Tibial artery (tissue), 4 donors: Measurements from ENCODE around the gene LILRB4.
A peak's percentile ranks its signal among the peaks of the same experiment; 100 is the strongest.
"Not testable (repeated sequence)": the region's sequence is repeated elsewhere in the genome, so short reads cannot be mapped to it uniquely, and the experiment has no call there.

ENCODE experiments used
- DNase-seq, 2 donors: peaks; one replicate each; pipeline ENCODE4 v3.0.0-alpha.2; 2019
- H3K27ac ChIP-seq, 2 donors: fragments of 200-600 bp; sonication (generic) in 1 of 2; 1 replicate in 1 of 2; 2 replicates in 1 of 2; pipeline ENCODE4 v1.5.1; 2018 to 2019; ENCODE audit warnings: mild to moderate bottlenecking in 1 of 2
- H3K27me3 ChIP-seq, 2 donors: fragments of 200-600 bp; sonication (generic) in 1 of 2; one replicate each; pipeline versions ENCODE4 v1.5.1 to v1.6.0; 2016 to 2019
- H3K36me3 ChIP-seq, 3 donors: fragments of 200-600 bp; sonication (generic) in 2 of 3; one replicate each; pipeline ENCODE4 v1.5.1; 2016 to 2019; ENCODE audit warnings: mild to moderate bottlenecking in 2 of 3
- H3K4me1 ChIP-seq, 4 donors: fragments of 200-600 bp; sonication (generic) in 2 of 4; 1 replicate in 3 of 4; 2 replicates in 1 of 4; pipeline ENCODE4 v1.5.1; 2016 to 2019
- H3K4me3 ChIP-seq, 2 donors: fragments of 200-600 bp; sonication (generic) in 1 of 2; 1 replicate in 1 of 2; 2 replicates in 1 of 2; pipeline ENCODE4 v1.5.1; 2018 to 2019; ENCODE audit warnings: mild to moderate bottlenecking in 2 of 2
- H3K9me3 ChIP-seq, 3 donors: fragments of 200-600 bp; sonication (generic) in 1 of 3; one replicate each; pipeline ENCODE4 v1.5.1; 2016 to 2019
- intact Hi-C: fragments of 100-400 bp; cut with DNase I; formaldehyde crosslinking; loops from one replicate; pipeline ENCODE4 v1.15.0; 2023; ENCODE audit warnings: low total_unique reads
- TF ChIP-seq, protein P1 (sequence below), 2 experiments: fragments of 200-600 bp in 1 of 2; fragments of 450-650 bp in 1 of 2; IDR thresholded peaks; one replicate each; pipeline ENCODE4 v1.5.1; 2017 to 2019; ENCODE audit warnings: antibody characterized with exemption in 2 of 2, mild to moderate bottlenecking in 1 of 2, moderate library complexity in 1 of 2

Gene LILRB4

GRCh38 chr19:54670576-54671357 is 8.0 kb downstream of the LILRB4 start:
- peaks cover 0 to 9% of the 10 kb centered on the region in 2 donors for H3K27me3 ChIP-seq
- H3K4me3 ChIP-seq = no peak overlapping the region
- no peak overlapping the region for H3K27ac ChIP-seq
- peaks cover 0 to 26% (median 0%) of the 10 kb centered on the region in 3 donors for H3K9me3 ChIP-seq
- no peak for DNase-seq
- TF ChIP-seq, protein P1, sequence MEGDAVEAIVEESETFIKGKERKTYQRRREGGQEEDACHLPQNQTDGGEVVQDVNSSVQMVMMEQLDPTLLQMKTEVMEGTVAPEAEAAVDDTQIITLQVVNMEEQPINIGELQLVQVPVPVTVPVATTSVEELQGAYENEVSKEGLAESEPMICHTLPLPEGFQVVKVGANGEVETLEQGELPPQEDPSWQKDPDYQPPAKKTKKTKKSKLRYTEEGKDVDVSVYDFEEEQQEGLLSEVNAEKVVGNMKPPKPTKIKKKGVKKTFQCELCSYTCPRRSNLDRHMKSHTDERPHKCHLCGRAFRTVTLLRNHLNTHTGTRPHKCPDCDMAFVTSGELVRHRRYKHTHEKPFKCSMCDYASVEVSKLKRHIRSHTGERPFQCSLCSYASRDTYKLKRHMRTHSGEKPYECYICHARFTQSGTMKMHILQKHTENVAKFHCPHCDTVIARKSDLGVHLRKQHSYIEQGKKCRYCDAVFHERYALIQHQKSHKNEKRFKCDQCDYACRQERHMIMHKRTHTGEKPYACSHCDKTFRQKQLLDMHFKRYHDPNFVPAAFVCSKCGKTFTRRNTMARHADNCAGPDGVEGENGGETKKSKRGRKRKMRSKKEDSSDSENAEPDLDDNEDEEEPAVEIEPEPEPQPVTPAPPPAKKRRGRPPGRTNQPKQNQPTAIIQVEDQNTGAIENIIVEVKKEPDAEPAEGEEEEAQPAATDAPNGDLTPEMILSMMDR (IDR thresholded peaks at IDR 0.05) = no peak
- no peaks in the 10 kb centered on the region for H3K36me3 ChIP-seq
- intact Hi-C loops = no loop called here
- no peaks in the 10 kb centered on the region for H3K4me1 ChIP-seq

DNA sequence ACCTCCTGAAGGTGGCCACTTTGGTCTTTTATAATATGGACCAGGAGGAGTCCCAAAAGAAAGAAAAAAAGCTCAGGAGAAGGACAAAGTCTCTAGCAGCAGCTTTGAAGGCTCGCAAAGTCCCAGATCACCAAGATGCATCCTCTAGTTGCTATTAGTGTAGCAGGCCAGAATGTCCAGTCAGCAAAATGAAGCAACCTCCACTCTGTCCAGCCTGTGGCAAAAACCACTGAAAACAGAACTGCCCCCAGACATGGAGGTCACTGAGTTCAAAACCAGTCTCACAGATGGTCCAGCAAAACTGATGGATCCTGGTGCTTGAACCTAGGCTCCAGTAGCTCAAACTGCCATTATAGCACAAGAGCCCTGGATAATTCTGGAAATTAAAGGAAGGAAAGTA is 10.4 kb downstream of the LILRB4 start:
- Histone ChIP-seq H3K4me1 (no peaks in the 10 kb centered on the region), H3K4me3 (no peak overlapping the region), H3K27me3 (peaks cover 0 to 11% of the 10 kb centered on the region in 2 donors), H3K9me3 (peaks cover 0 to 6% (median 0%) of the 10 kb centered on the region in 3 donors), H3K27ac (no peak overlapping the region), H3K36me3 (no peaks in the 10 kb centered on the region)
- intact Hi-C loops = no loop called here
- peak in 1 of 2 donors; percentile 30 for DNase-seq
- TF ChIP-seq, protein P1 (IDR thresholded peaks at IDR 0.05) = no peak

DNA sequence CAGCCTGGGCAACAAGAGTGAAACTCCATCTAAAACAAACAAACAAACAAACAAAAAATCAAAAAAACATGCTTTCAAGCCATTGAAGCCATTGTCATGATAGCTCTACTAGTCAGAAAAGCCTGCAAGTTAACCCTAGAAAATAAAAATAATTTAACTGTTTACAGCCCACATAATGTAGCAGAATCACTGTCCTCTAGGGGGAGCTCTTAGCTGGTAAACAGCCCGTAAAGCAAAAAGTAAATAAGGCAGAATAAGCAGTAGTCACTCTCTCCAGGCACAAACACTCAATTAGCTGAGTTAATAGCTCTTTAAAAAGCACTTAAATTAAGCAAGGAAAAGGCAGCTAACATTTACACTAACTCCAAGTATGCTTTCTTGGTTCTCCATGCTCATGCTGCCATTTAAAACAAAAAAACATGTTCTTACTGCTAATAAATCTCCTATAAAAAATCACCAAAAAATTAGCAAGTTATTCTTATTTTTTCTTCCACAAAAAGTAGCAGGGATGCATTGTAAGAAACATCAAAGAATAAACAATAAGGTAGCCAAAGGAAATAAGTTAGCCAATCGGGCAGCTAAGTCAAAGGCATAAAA is 11.3 kb downstream of the LILRB4 start:
- no peak overlapping the region for H3K4me3 ChIP-seq
- TF ChIP-seq, protein P1 (IDR thresholded peaks at IDR 0.05) = peak in 1 of 2 experiments; percentile 12
- H3K9me3 ChIP-seq = no peaks in the 10 kb centered on the region
- no peaks in the 10 kb centered on the region for H3K4me1 ChIP-seq
- no peak for DNase-seq
- H3K36me3 ChIP-seq = no peaks in the 10 kb centered on the region
- intact Hi-C loops = no loop called here
- H3K27me3 ChIP-seq = peaks cover 0 to 11% of the 10 kb centered on the region in 2 donors
- no peak overlapping the region for H3K27ac ChIP-seq

- intact Hi-C loops, H3K27me3 ChIP-seq, H3K9me3 ChIP-seq, H3K4me3 ChIP-seq, DNase-seq, H3K4me1 ChIP-seq, H3K27ac ChIP-seq, H3K36me3 ChIP-seq: not testable (repeated sequence)
- TF ChIP-seq, protein P1 (IDR thresholded peaks at IDR 0.05) = peak; percentile 69 to 73
Observed at GRCh38 chr19:54676210-54676834, 13.5 kb downstream of the LILRB4 start.

DNA sequence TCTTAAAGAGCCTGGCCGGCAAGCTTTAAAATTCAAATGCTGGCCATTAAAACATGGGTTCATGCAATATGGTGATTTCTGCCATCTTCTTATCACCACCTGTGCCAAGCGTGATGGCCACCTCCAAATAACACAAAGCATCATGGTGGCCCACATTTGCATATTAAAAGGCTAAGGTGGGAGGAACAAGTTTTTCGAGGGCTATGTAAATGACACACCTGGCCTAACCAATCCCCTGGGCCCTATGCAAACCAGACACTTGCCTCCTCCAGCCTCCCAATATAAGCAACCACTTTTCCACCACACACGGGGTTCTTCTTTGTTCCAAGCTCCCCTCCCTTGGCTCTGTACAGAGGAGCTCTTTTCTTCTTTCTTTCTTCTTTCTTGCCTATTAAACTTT is 14.4 kb downstream of the LILRB4 start:
- Histone ChIP-seq H3K27ac (no peak overlapping the region), H3K9me3 (no peaks in the 10 kb centered on the region), H3K4me1 (no peaks in the 10 kb centered on the region), H3K27me3 (peaks cover 0 to 5% of the 10 kb centered on the region in 2 donors), H3K4me3 (no peak overlapping the region), H3K36me3 (no peaks in the 10 kb centered on the region)
- intact Hi-C loops = no loop called here
- TF ChIP-seq, protein P1 (IDR thresholded peaks at IDR 0.05) = no peak
- no peak for DNase-seq

DNA sequence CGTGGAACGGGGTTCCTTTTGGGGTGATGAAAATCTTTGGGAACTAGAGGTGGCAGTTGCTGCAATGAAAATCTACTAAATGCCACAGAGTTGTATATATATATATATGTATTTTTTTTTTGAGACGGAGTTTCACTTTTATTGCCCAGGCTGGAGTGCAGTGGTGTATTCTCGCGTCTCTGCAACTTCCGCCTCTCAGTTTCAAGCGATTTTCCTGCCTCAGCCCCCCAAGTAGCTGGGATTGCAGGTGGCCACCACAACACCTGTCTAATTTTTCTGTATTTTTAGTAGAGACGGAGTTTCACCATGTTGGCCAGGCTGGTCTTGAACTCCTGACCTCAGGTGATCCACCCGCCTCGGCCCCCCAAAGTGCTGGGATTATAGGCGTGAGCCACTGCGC is 18.8 kb downstream of the LILRB4 start:
- DNase-seq, intact Hi-C loops, H3K4me1 ChIP-seq, H3K36me3 ChIP-seq, H3K4me3 ChIP-seq, H3K27ac ChIP-seq, H3K9me3 ChIP-seq, H3K27me3 ChIP-seq: not testable (repeated sequence)
